Stimulated activated CD8-positive, alpha-beta memory T cell treated with anti-CD3 and anti-CD28 coated beads, Interleukin-7, amount 100 ng/mL, for 48 hours (primary cell): ENCODE data around the gene GATA2.

ENCODE experiments used
- DNase-seq, 2 donors: peaks; one replicate each; pipeline ENCODE4 v3.0.0-alpha.2; 2020; ENCODE audit warnings: low read depth in 1 of 2; ENCODE audit errors: extremely low read depth in 1 of 2

The GATA2 gene

GRCh38 chr3:128478576-128479506 lies 14.2 kb downstream of the GATA2 start:
- DNase-seq = no peak

GRCh38 chr3:128476659-128477058 lies 16.3 kb downstream of the GATA2 start:
- no peak for DNase-seq

GRCh38 chr3:128475355-128475754 lies 17.6 kb downstream of the GATA2 start:
- DNase-seq = no peak

DNA sequence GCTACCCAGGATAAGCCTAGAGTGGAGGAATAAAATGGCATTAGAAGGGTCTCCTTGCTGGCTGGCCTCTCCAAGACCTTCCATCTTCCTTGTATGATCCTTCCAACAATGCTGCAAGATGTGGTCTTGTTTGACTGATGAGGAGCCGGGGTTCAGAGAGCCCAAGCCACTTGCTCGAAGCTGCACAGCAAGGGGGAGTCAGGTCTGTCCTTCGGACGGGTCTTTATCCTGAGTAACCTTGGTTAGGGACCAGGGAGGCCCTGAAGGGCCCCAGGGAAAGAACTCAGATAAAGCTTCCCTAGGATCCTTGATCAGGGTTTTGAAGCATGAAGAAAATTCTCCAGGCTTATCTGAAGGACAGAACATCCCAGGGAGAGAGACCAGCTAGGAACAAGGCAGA lies 19.3 kb downstream of the GATA2 start:
- DNase-seq = no peak

GRCh38 chr3:128473180-128473519 lies 19.9 kb downstream of the GATA2 start:
- DNase-seq = no peak

DNA sequence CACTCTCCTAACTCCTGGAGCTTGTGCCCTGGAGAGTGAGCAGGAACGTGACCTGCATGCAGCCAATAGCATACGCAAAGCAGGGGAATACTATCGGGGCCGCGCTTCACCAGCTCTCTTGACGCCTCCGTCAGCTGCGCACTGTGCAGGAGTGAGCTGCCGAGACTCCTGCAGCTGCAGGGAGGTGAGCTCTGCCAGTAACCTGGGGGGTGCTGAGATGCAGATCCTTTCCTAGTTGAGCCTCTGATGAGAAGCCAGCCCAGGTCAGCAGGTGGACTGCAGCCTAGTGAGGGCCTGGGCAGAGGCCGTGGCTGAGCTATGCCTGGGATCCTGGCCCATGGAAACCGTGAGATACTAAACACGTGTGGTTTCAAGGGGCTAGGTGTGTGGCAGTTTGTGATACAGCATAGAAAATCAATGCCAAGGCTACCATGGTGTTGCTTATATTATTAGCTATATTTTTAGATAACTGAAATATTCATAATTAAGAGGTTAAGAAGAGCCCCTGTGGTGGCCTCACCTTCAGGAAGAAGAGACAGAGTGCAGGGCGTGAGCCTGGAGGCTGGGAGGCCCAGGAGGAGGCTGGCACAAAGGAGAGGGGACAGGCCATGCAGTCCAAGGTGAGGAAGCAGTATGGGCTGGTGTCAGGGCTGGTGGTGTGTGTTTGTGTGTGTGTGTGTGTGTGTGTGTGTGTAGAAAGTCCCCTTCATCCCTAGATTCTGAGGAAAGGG lies 20.4 kb downstream of the GATA2 start:
- DNase-seq = no peak

DNA sequence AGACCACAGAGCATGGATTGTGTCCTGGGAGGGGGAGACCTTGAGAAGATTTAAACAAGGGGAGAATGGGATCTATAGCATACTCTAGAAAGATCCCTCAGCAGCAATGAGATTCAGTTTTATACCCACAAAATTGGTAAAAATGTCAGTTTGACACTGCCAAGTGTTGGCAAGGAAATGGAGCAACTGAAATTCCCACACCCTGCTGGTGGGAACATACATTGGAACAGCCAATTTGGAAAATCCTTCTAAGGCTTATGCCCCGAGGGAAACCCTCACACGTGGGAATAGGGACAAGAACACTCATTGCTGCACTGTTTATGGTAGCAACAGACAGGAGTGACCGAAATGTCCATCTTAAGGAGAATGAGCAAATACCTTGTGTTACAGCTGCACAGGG lies 21.3 kb downstream of the GATA2 start:
- DNase-seq = no peak

DNA sequence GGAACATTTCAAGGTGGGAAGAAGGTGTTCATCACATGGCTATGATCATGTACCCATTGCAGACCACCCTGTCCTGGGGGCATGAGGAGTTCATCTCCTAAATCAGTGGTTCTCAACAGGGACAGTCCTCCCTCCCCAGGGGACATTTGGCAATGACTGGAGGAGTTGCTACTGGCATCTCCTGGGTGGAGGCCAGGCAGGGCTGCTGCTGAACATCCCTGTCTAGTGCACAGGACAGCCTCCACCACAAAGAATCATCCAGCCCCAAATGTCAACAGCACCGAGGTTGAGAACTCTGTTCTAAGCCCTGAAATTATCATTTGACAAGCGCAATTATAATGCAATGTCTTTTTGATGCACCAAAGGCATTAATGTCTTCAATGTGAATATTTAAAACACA lies 21.9 kb downstream of the GATA2 start:
- DNase-seq = no peak

- no peak for DNase-seq
Observed at GRCh38 chr3:128470134-128470899, 22.7 kb downstream of the GATA2 start.

DNA sequence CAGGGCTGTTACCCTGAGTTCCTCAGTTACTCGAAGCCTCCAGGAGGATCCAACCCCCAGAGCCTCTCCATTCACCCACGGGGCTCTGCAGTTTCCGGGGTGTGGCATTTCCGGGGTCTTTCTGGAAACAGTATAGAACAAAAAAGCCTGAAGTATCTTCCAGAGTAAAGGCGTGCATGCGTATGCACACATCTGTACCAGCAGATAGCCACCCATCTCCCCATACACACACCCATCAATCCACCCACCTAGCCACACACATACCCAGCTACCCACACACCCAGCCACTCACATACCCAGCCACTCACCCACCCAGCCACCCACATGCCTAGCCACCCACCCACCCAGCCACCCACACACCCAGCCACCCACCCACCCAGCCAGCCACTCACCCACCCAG lies 23.4 kb downstream of the GATA2 start:
- DNase-seq = no peak

GRCh38 chr3:128468791-128469527 lies 24.0 kb downstream of the GATA2 start:
- no peak for DNase-seq

DNA sequence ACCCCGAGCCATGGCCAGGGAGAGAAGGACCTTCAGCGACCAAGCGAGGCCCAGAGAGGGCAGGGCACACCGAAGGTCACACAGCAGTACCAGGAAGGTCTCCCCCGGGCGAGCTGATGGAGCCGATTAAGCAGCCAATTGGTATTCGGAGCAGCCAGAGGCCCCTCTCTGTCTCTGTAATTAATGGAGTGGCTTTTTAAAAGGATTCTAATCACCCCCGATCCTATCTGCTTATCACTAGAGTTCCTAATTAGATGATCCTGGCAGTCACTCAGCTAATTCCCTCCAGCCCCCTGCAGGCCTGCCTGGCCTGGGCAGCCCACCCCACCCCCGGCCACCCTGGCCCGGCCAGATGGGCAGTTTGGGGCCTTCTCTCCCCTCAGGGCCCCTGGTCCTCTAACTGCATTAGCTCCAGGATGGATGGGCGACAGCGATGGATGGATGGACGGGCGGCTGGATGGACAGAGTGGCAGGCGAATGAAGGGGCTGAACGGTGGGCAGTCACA lies 24.7 kb downstream of the GATA2 start:
- DNase-seq = no peak

- peak in 1 of 2 donors; percentile 32 for DNase-seq
Observed at GRCh38 chr3:128466840-128467541, 26.0 kb downstream of the GATA2 start, which contains the start of gene DNAJB8. Gene DNAJB8, minus strand, starts transcription at chr3:128466890. Its CDS starts 3,645 bp downstream, at chr3:128463245.

- no peak for DNase-seq
Observed at GRCh38 chr3:128464702-128465101, 28.3 kb downstream of the GATA2 start.

- no peak for DNase-seq
Observed at GRCh38 chr3:128464188-128464587, 28.8 kb downstream of the GATA2 start.

GRCh38 chr3:128463771-128464170 lies 29.2 kb downstream of the GATA2 start:
- DNase-seq = no peak

GRCh38 chr3:128463354-128463753 lies 29.6 kb downstream of the GATA2 start:
- no peak for DNase-seq

DNA sequence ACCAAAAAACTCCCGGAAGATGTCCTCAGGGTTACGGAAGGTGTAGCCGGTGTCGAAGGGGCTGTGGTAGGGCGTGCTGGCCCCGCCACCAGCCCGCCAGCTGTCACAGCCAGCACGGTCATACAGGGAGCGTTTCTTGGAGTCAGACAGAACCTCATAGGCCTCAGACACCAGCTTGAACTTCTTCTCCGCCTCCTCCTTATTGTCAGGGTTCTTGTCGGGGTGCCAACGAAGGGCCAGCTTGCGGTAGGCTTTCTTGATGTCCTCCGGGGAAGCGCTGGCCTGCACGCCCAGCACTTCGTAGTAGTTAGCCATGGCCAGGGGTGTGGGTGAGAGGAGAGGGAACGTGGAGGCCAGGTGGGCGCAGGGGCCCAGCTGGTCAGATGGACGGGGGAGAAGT lies 30.1 kb downstream of the GATA2 start:
- DNase-seq = no peak

GRCh38 chr3:128462341-128462910 lies 30.6 kb downstream of the GATA2 start:
- no peak for DNase-seq
